AG09309 (cell line): ENCODE data around the gene PDIA6.

Experiments
- DNase-seq: peaks from one replicate; pipeline ENCODE4 v3.0.0-alpha.2; 2010; ENCODE audit warnings: low read depth
- H3K4me3 ChIP-seq: 2 replicates; pipeline ENCODE4 v1.5.1; 2011; ENCODE audit warnings: mild to moderate bottlenecking, low read depth, low read length, moderate library complexity; ENCODE audit not compliant: control insufficient read depth
- CTCF ChIP-seq: IDR thresholded peaks from 2 replicates; pipeline ENCODE4 v1.5.1; 2011; ENCODE audit warnings: mild to moderate bottlenecking, low read depth, low read length, inconsistent platforms; ENCODE audit not compliant: insufficient read depth, control insufficient read depth; ENCODE audit errors: missing control alignments

Gene PDIA6

DNA sequence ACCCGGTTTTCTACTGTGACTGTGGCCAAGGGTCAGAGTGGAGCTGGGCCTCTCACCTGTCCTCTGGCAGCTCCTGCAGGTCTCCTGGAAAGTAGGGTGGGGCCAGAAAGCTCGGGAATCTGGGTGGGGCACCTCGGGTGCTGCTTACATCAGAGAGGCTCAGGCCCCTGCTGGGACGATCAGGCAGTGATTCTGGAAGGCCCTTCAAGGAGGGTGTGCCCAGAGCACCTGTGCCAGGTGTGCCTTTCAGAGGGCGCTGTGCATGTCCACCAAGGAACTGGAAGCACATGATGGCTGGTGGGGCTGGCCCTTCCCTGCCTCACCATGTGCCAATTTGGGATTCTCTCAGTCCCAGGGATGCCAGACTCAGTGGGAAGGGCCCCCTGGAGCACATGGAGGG is 47.1 kb downstream of the PDIA6 start:
- no peak for TF ChIP-seq CTCF
- no peak overlapping the region for H3K4me3 ChIP-seq

DNA sequence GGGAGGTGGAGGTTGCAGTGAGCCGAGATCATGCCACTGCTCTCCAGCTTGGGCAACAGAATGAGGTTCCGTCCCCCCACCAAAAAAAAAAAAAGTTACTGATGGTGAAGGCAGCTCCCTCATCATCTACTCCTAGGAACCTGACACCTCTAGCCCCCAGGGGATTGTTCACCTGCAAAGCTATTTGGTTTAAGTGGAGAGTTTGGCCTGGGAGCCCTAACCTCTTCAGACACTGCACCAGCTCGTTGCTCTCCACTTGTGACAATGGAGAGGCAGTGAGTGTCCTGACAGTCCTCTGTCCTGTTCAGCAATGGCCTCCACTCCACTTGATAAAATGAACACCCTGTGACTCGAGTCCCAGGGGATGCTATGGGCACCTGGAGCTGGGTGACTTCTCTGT is 47.7 kb downstream of the PDIA6 start:
- DNase-seq, result no peak
- no peak overlapping the region for H3K4me3 ChIP-seq
- TF ChIP-seq CTCF, result no peak

More for the DNA sequence above, 47.1 kb downstream of the PDIA6 start:
- DNase-seq, result no peak

GRCh38 chr2:10764096-10764785 is 48.3 kb downstream of the PDIA6 start:
- no peak for DNase-seq
- no peak for TF ChIP-seq CTCF
- no peak overlapping the region for H3K4me3 ChIP-seq

GRCh38 chr2:10763461-10763800 is 49.2 kb downstream of the PDIA6 start:
- DNase-seq, result no peak
- H3K4me3 ChIP-seq, result no peak overlapping the region
- no peak for TF ChIP-seq CTCF

- DNase-seq, result no peak
Measured at GRCh38 chr2:10762651-10763460, 49.7 kb downstream of the PDIA6 start.

DNA sequence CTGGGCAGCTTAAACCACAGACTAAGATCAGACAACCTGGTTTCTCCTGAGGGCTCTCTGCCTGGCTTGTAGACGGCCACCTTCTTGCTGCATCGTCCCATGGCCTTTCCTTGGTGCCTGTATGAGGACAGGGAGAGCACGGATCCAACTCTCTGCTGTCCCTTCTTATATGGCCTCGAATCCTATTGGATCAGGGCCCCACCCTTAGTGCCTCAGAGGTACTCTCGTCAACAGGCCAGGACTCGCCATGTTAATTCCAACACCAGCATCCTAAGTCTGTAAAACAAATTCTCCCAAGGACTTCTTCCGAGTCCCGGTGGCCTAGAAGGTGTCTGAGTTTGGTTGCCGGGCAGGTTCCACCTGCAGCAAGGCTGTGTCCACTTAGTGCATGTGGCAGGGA is 51.0 kb downstream of the PDIA6 start:
- DNase-seq, result no peak
- no peak for TF ChIP-seq CTCF

More at GRCh38 chr2:10762651-10763460, 49.7 kb downstream of the PDIA6 start:
- no peak for TF ChIP-seq CTCF
- H3K4me3 ChIP-seq, result no peak overlapping the region

More for the DNA sequence above, 51.0 kb downstream of the PDIA6 start:
- H3K4me3 ChIP-seq, result no peak overlapping the region
